ENCODE results near the gene TMEM131L.
"Not testable (repeated sequence)": the region's sequence is repeated elsewhere in the genome, so short reads cannot be mapped to it uniquely, and the experiment has no call there.

TMEM131L gene

GRCh38 chr4:153661908-153662307, 195.7 kb downstream of the TMEM131L start:
- no peak for TF ChIP-seq Cebpa-rat (IDR thresholded peaks at IDR 0.05)
- peak overlapping the region in 7 of 11 experiments; percentile 5 to 89 (median 75); a peak in 6 of 22 replicates for H3K4me2 ChIP-seq

DNA sequence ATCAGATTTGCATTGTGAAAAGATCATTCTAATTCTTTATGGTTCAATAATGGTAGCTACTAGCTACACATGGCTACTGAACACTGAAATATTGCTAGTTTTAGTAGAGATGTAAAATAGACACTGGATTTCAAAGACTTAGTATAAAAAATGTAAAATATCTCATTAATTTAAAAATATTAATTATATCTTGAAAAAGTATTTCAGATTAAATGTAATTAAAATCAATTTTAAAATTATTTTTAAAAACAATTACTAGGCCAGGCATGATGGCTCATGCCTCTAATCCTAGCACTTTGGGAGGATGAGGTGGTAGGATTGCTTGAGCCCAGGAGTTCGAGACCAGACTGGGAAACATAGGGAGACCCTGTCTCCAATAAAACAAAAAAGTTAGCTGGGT, 197.5 kb downstream of the TMEM131L start:
- TF ChIP-seq Cebpa-rat (IDR thresholded peaks at IDR 0.05), result no peak
- H3K9ac ChIP-seq, result no peak overlapping the region
- H3K36me3 ChIP-seq, result peaks cover 0 to 40% (median 0%) of the 10 kb centered on the region in 11 experiments; a peak in 8 of 22 replicates
- H3K9me3 ChIP-seq (replicated peaks in 1 of 11), result peaks cover 41 to 97% (median 82%) of the 10 kb centered on the region in 11 experiments
- H4K20me1 ChIP-seq, result no peaks in the 10 kb centered on the region
- H3K4me1 ChIP-seq, result peaks cover 11 to 39% (median 29%) of the 10 kb centered on the region in 10 experiments
- H3K4me2 ChIP-seq, result no peak overlapping the region
- H3K4me3 ChIP-seq, result no peak overlapping the region
- H3K27ac ChIP-seq, result peak overlapping the region in 4 of 11 experiments; percentile 1 to 25 (median 4); a peak in 2 of 22 replicates
- no peaks in the 10 kb centered on the region for H3K27me3 ChIP-seq

More at GRCh38 chr4:153661908-153662307, 195.7 kb downstream of the TMEM131L start:
- Histone ChIP-seq H3K36me3 (peaks cover 0 to 41% (median 0%) of the 10 kb centered on the region in 11 experiments; a peak in 8 of 22 replicates), H3K9me3 (replicated peaks in 1 of 11) (peaks cover 45 to 87% (median 75%) of the 10 kb centered on the region in 11 experiments), H3K4me1 (peaks cover 11 to 56% (median 46%) of the 10 kb centered on the region in 10 experiments), H3K4me3 (peak overlapping the region in 3 of 10 experiments; percentile 9 to 31 (median 10); a peak in 3 of 20 replicates), H3K9ac (peak overlapping the region in 7 of 11 experiments; percentile 1 to 55 (median 25); a peak in 9 of 22 replicates), H3K27ac (peak overlapping the region; percentile 61 to 99 (median 82); a peak in 21 of 22 replicates), H4K20me1 (no peaks in the 10 kb centered on the region), H3K27me3 (no peaks in the 10 kb centered on the region)

DNA sequence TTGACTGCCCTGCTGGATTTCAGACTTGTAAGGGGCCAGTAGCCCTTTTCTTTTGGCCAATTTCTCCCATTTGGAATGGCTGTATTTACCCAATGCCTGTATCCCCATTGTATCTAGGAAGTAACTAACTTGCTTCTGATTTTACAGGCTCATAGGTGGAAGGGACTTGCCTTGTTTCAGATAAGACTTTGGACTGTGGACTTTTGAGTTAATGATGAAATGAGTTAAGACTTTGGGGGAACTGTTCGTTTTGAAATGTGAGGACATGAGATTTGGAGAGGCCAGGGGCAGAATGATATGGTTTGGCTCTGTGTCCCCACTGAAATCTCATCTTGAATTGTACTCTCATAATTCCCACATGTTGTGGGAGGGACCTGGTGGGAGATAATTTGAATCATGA, 200.3 kb downstream of the TMEM131L start:
- Histone ChIP-seq H3K36me3 (peaks cover 0 to 26% (median 0%) of the 10 kb centered on the region in 11 experiments; a peak in 5 of 22 replicates), H3K4me1 (peaks cover 0 to 10% (median 3%) of the 10 kb centered on the region in 10 experiments; a peak in 10 of 20 replicates)
- not testable (repeated sequence) for H3K9ac ChIP-seq

GRCh38 chr4:153668647-153669046, 202.5 kb downstream of the TMEM131L start:
- Histone ChIP-seq H3K4me1 (no peaks in the 10 kb centered on the region; a peak in 1 of 20 replicates), H3K4me2 (no peak overlapping the region; a peak in 1 of 22 replicates), H3K27ac (no peak overlapping the region), H4K20me1 (no peaks in the 10 kb centered on the region), H3K4me3 (no peak overlapping the region), H3K27me3 (no peaks in the 10 kb centered on the region), H3K36me3 (peaks cover 0 to 24% (median 0%) of the 10 kb centered on the region in 11 experiments; a peak in 5 of 22 replicates), H3K9me3 (replicated peaks in 1 of 11) (peaks cover 25 to 69% (median 51%) of the 10 kb centered on the region in 11 experiments), H3K9ac (no peak overlapping the region)
- TF ChIP-seq Cebpa-rat (IDR thresholded peaks at IDR 0.05), result no peak

More for the DNA sequence above, 200.3 kb downstream of the TMEM131L start:
- H3K4me3 ChIP-seq, H3K27me3 ChIP-seq, H3K4me2 ChIP-seq, H4K20me1 ChIP-seq, H3K27ac ChIP-seq: not testable (repeated sequence)
- peaks cover 39 to 80% (median 63%) of the 10 kb centered on the region in 11 experiments for H3K9me3 ChIP-seq (replicated peaks in 1 of 11)

- Histone ChIP-seq H3K4me2 (no peak overlapping the region), H4K20me1 (no peaks in the 10 kb centered on the region), H3K4me3 (no peak overlapping the region), H3K27me3 (no peaks in the 10 kb centered on the region), H3K36me3 (peaks cover 0 to 21% (median 0%) of the 10 kb centered on the region in 11 experiments; a peak in 6 of 22 replicates), H3K9me3 (replicated peaks in 1 of 11) (peaks cover 26 to 69% (median 51%) of the 10 kb centered on the region in 11 experiments), H3K9ac (no peak overlapping the region), H3K4me1 (no peaks in the 10 kb centered on the region; a peak in 1 of 20 replicates), H3K27ac (no peak overlapping the region)
- TF ChIP-seq Cebpa-rat (IDR thresholded peaks at IDR 0.05), result no peak
Measured at GRCh38 chr4:153669838-153670237, 203.7 kb downstream of the TMEM131L start.

DNA sequence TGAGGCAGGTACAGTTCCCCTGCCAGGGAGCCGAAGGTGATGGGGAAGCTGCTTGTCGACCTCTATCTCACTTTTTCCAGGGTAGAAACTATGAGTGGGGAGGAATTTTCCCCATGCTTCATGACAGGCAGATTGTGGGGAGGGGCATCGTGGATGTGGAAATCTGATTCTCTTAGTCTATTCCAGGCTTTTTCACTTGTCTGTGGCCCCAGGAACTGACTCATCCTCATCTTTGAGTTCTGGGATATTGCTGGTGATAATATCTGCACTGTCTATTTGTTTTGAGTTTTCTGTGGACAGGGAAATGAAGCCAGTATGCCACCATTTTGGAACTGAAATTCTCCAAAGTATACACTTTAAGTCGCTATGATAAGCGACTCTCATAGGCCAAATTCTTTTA, 210.3 kb downstream of the TMEM131L start:
- H3K27ac ChIP-seq, result peak overlapping the region in 2 of 11 experiments; percentile 49 to 65; a peak in 3 of 22 replicates
- H3K36me3 ChIP-seq, result peaks cover 0 to 16% (median 6%) of the 10 kb centered on the region in 11 experiments; a peak in 7 of 22 replicates
- H3K4me3 ChIP-seq, result no peak overlapping the region
- H3K9ac ChIP-seq, result no peak overlapping the region
- peaks cover 0 to 44% (median 0%) of the 10 kb centered on the region in 10 experiments; a peak in 6 of 20 replicates for H3K4me1 ChIP-seq
- no peaks in the 10 kb centered on the region for H3K27me3 ChIP-seq
- TF ChIP-seq Cebpa-rat (IDR thresholded peaks at IDR 0.05), result no peak
- peaks cover 46 to 61% (median 53%) of the 10 kb centered on the region in 11 experiments for H3K9me3 ChIP-seq (replicated peaks in 1 of 11)
- H4K20me1 ChIP-seq, result no peaks in the 10 kb centered on the region
- peak overlapping the region in 3 of 11 experiments; percentile 13 to 67 (median 58); a peak in 5 of 22 replicates for H3K4me2 ChIP-seq

DNA sequence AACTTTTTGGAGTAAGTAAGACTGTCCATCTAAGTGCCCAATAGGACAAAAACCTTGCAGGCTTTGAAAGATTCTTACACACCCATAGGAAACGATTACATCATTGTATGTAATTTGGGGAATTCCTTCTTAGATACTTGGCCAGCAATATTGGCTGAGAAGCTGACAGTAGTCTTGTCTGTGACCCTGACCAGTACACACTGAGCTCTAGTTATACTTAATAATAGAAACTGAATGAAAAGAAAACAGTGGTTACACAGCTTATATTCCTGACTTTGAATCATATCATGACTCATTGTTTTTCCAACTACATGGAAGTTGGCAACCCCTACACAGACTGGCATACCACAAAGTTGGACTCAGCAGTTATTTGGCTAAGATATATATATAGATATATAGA, 210.8 kb downstream of the TMEM131L start:
- Histone ChIP-seq H3K4me1 (peaks cover 0 to 44% (median 0%) of the 10 kb centered on the region in 10 experiments; a peak in 6 of 20 replicates), H3K9ac (no peak overlapping the region), H4K20me1 (no peaks in the 10 kb centered on the region), H3K4me3 (no peak overlapping the region), H3K27ac (peak overlapping the region in 2 of 11 experiments; percentile 49 to 65; a peak in 3 of 22 replicates), H3K4me2 (peak overlapping the region in 2 of 11 experiments; percentile 58 to 67; a peak in 4 of 22 replicates), H3K36me3 (peaks cover 0 to 14% (median 6%) of the 10 kb centered on the region in 11 experiments; a peak in 7 of 22 replicates), H3K27me3 (peaks cover 0 to 2% (median 0%) of the 10 kb centered on the region in 11 experiments; a peak in 3 of 22 replicates), H3K9me3 (replicated peaks in 1 of 11) (peaks cover 41 to 62% (median 54%) of the 10 kb centered on the region in 11 experiments)
- TF ChIP-seq Cebpa-rat (IDR thresholded peaks at IDR 0.05), result no peak

- Histone ChIP-seq H3K4me1 (peaks cover 3 to 51% (median 6%) of the 10 kb centered on the region in 10 experiments; a peak in 19 of 20 replicates), H3K4me3 (no peak overlapping the region), H3K4me2 (peak overlapping the region in 2 of 11 experiments; percentile 23 to 35; a peak in 4 of 22 replicates), H3K27ac (no peak overlapping the region), H3K9ac (no peak overlapping the region), H3K36me3 (peaks cover 0 to 21% (median 15%) of the 10 kb centered on the region in 11 experiments; a peak in 14 of 22 replicates), H3K9me3 (replicated peaks in 1 of 11) (peaks cover 42 to 72% (median 65%) of the 10 kb centered on the region in 11 experiments), H3K27me3 (peaks cover 16 to 27% (median 23%) of the 10 kb centered on the region in 11 experiments), H4K20me1 (no peaks in the 10 kb centered on the region)
- TF ChIP-seq Cebpa-rat (IDR thresholded peaks at IDR 0.05), result no peak
Measured at GRCh38 chr4:153679486-153679885, 213.3 kb downstream of the TMEM131L start.

DNA sequence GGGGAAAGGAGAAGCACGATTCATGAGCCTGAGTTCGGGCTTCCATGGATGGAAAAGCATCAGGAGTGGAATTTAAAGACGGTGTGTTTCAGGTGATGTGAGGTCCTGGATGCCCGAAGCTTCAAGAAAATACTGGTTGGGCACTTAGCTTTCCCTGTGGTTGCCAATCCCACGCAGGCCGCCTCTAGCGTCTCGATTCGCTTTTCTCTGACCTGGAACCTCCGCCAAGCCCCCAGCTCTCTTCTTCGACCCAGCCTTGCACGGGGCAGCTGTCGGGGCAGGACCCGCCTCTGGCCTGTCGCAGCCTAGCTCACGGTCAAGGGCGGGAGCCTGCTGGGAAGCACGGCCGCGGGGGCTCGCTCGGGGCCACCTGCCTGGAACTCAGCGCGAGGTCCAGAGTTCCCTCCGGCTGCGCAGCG, 217.6 kb downstream of the TMEM131L start:
- TF ChIP-seq Cebpa-rat (IDR thresholded peaks at IDR 0.05), result no peak
- Histone ChIP-seq H3K27ac (no peak overlapping the region; a peak in 1 of 22 replicates), H3K4me3 (peak overlapping the region; percentile 43 to 67 (median 54)), H3K36me3 (peaks cover 0 to 34% (median 24%) of the 10 kb centered on the region in 11 experiments; a peak in 21 of 22 replicates), H3K9me3 (replicated peaks in 1 of 11) (peaks cover 62 to 88% (median 80%) of the 10 kb centered on the region in 11 experiments), H3K27me3 (peaks cover 23 to 45% (median 39%) of the 10 kb centered on the region in 11 experiments), H3K4me2 (peak overlapping the region; percentile 61 to 99 (median 82); a peak in 21 of 22 replicates), H3K4me1 (peaks cover 6 to 30% (median 12%) of the 10 kb centered on the region in 10 experiments; a peak in 19 of 20 replicates), H3K9ac (no peak overlapping the region; a peak in 1 of 22 replicates), H4K20me1 (no peaks in the 10 kb centered on the region)
